ENCODE measurements around the gene RPS27. TPM values are rescaled to one million over a fixed set of nuclear protein-coding genes. Genes with fewer than 3 reads are reported as not detected.
"Not testable (repeated sequence)": the region's sequence is repeated elsewhere in the genome, so short reads cannot be mapped to it uniquely, and the experiment has no call there.

The RPS27 gene
- polyA plus RNA-seq, 6 donors from 2014 or later = 15,695 to 24,474 (median 20,858) TPM

DNA sequence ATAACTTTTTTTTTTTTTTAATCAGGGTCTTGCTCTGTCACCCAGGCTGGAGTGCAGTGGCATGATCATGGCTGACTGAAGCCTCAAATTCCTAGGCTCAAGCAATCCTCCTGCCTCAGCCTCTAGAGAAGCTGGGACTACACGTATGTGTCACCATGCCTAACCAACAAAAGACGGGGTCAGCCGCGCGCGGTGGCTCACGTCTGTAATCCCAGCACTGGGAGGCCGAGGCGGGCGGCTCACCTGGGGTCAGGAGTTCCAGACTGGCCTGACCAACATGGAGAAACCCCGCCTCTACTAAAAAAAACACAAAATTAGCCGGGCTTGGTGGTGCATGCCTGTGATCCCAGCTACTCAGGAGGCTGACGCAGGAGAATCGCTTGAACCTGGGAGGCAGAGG lies 22.0 kb downstream of the RPS27 start:
- not testable (repeated sequence) for H3K4me3 Mint-ChIP-seq; ATAC-seq (ENCODE audit: low read depth in 2 of 2); H3K36me3 Mint-ChIP-seq

DNA sequence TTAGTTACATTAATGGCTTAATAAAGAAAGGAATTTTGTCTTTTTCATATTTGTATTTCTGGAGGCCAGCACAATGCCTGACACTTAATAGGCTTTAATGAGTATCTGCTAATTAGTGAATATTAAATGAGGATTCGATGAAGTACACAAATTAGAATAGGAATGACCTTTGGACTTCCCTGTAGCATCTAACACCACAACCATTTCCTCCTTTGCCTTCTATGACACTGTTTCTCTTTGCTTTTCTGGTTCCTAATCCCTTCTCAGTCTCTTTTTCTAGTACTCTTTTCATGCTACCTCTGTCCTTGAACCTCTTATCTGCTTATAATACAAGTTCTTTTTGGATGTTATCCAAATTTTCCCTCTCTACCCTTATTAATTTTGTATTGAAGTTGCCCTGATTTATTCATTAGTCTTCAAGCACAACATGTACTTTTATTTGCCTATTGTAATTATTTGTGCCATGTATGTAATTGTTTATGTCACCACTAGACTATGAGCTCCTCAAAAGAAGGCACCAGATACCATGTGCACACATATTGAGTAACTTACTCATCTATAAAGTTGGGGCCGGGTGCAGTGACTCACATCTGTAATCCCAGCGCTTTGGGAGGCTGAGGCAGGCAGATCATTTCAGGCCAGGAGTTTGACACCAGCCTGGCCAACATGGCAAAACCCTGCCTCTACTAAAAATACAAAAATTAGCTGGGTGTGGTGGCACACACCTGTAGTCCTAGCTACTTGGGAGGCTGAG lies 23.8 kb downstream of the RPS27 start:
- DNase-seq = no peak
- H3K27me3 Mint-ChIP-seq = no peaks in the 10 kb centered on the region
- peak overlapping the region in 1 of 6 donors; percentile 41 for H3K27ac Mint-ChIP-seq
- H3K9me3 Mint-ChIP-seq = no peaks in the 10 kb centered on the region
- no peak overlapping the region for H3K4me3 Mint-ChIP-seq
- peaks cover 0 to 9% of the 10 kb centered on the region in 2 donors for H3K36me3 Mint-ChIP-seq
- no peak for ATAC-seq (ENCODE audit: low read depth in 2 of 2)
- no peaks in the 10 kb centered on the region for H3K4me1 Mint-ChIP-seq

More for the DNA sequence above, 22.0 kb downstream of the RPS27 start:
- H3K4me1 Mint-ChIP-seq, H3K27ac Mint-ChIP-seq, H3K27me3 Mint-ChIP-seq, H3K9me3 Mint-ChIP-seq, DNase-seq: not testable (repeated sequence)

DNA sequence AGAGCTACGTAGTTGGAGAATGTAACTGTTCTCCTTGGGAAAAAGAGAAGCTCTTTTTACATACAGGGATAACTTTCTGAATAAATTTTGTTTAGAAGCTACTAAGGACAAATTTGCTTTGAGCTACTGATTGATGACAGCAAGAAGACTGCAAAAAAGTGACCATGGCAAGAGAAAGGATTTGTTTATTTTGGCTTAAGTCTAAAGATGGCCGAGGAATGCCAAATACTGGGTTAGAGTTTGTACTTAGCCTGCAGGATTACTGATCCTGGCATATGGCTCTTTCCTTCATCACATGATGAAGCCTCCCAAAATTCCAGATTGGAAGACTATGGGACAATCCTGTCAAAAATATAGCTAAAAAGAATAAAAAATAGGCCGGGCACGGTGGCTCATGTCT lies 28.7 kb downstream of the RPS27 start:
- DNase-seq = no peak
- H3K36me3 Mint-ChIP-seq = no peaks in the 10 kb centered on the region
- ATAC-seq (ENCODE audit: low read depth in 2 of 2) = no peak
- H3K4me1 Mint-ChIP-seq = no peaks in the 10 kb centered on the region
- H3K9me3 Mint-ChIP-seq = no peaks in the 10 kb centered on the region
- H3K27me3 Mint-ChIP-seq = no peaks in the 10 kb centered on the region
- no peak overlapping the region for H3K27ac Mint-ChIP-seq
- H3K4me3 Mint-ChIP-seq = no peak overlapping the region

DNA sequence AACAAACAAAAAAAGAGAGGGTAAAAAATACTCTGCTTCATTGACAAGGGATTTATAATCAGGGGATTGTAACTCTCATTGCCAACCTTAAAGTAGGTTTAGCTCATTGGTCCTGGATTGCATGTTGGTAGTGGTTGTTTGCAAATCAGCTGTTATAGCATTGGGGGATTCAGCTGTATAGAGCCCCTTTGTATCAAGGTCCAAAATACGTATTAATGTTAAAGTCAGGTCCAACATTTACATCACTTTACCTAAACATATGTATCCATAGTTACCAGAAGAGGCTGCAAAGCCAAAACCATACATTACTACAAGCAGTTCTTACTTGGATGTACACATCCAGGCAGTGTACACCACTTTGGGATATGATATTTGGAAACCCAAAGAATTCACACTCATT lies 29.4 kb downstream of the RPS27 start:
- Mint-ChIP-seq H3K27me3 (no peaks in the 10 kb centered on the region), H3K9me3 (no peaks in the 10 kb centered on the region), H3K4me1 (no peaks in the 10 kb centered on the region), H3K27ac (no peak overlapping the region), H3K4me3 (no peak overlapping the region), H3K36me3 (no peaks in the 10 kb centered on the region)
- DNase-seq (no peak), ATAC-seq (ENCODE audit: low read depth in 2 of 2) (no peak)

DNA sequence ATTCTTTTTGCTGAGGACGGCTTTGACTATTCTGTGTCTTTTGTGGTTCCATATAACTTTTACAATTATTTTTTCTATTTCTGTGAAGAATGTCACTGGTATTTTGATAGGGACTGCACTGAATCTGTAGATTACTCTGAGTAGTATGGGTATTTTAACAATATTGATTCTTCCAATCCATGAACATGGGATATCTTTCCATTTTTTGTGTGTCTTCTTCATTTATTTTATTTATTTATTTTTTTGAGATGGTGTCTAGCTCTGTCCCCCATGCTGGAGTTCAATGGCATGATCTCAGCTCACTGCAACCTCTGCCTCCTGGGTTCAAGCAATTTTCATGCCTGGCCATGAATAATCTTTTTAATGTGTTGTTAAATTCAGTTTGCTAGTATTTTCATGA lies 43.1 kb downstream of the RPS27 start:
- not testable (repeated sequence) for DNase-seq; H3K4me3 Mint-ChIP-seq; H3K27me3 Mint-ChIP-seq; ATAC-seq (ENCODE audit: low read depth in 2 of 2); H3K9me3 Mint-ChIP-seq; H3K27ac Mint-ChIP-seq; H3K36me3 Mint-ChIP-seq; H3K4me1 Mint-ChIP-seq

Other genes starting within 250 kb of the RPS27 start
- gene SLC27A3, start 215.4 kb upstream of the RPS27 start, polyA plus RNA-seq (ENCODE audit: low read depth in 6 of 6) = 1 to 10 TPM; 3.2 to 5.4 (median 4.1) TPM
- gene GATAD2B, start 67.8 kb upstream of the RPS27 start, polyA plus RNA-seq (ENCODE audit: low read depth in 6 of 6) = 1 to 10 TPM; 4.0 to 7.0 (median 5.1) TPM
- gene DENND4B, start 44.0 kb upstream of the RPS27 start, polyA plus RNA-seq (ENCODE audit: low read depth in 6 of 6) = 10 to 100 TPM in 5 of 6 donors, 1 to 10 TPM in 1; 6.5 to 52.8 (median 29.7) TPM
- 10 to 100 TPM; 24.6 to 59.8 (median 35.8) TPM for gene CRTC2, start 32.1 kb upstream of the RPS27 start, polyA plus RNA-seq (ENCODE audit: low read depth in 6 of 6)
- gene SLC39A1, start 27.2 kb upstream of the RPS27 start, polyA plus RNA-seq (ENCODE audit: low read depth in 6 of 6) = 10 to 100 TPM; 36.0 to 66.7 (median 52.6) TPM
- gene CREB3L4, start 22.9 kb upstream of the RPS27 start, polyA plus RNA-seq (ENCODE audit: low read depth in 6 of 6) = 10 to 100 TPM; 12.2 to 16.9 (median 15.6) TPM
- 100 to 1,000 TPM; 339 to 480 (median 361) TPM for gene JTB, start 13.1 kb upstream of the RPS27 start, polyA plus RNA-seq (ENCODE audit: low read depth in 6 of 6)
- gene RAB13, start 4.4 kb upstream of the RPS27 start, polyA plus RNA-seq (ENCODE audit: low read depth in 6 of 6) = 1 to 10 TPM in 3 of 6 donors, under 1 TPM in 1, not detected in 2; 0.88 to 2.6 (median 1.5) TPM
- gene NUP210L, start 164.3 kb downstream of the RPS27 start, polyA plus RNA-seq (ENCODE audit: low read depth in 6 of 6) = not detected
- 100 to 1,000 TPM; 669 to 816 (median 772) TPM for gene TPM3, start 201.3 kb downstream of the RPS27 start, polyA plus RNA-seq (ENCODE audit: low read depth in 6 of 6)
- not detected for gene CFAP141, start 215.6 kb downstream of the RPS27 start, polyA plus RNA-seq (ENCODE audit: low read depth in 6 of 6)
- gene UBAP2L, start 230.2 kb downstream of the RPS27 start, polyA plus RNA-seq (ENCODE audit: low read depth in 6 of 6) = 10 to 100 TPM; 23.7 to 81.6 (median 47.4) TPM